ENCODE data around the gene DEGS2.

Gene DEGS2

DNA sequence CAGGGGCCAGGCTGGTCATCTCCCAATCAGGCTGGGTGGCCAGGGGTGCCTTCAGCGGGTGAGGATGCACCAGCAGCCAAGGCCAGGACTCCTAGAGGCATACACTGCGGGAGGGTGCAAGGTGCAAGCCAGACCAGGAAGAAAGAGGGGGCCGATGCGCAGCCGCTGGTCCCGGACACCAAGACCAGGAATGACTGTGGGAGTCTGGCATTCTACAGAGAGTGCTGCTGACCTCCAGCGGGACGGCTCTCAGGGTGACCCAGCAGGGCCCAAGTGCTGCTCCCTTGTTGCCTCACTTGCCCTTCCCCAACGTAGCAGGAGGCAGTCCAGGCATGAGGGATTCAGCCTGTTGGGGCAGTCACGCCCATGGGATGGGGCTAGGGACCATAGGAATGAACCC is 35.8 kb downstream of the DEGS2 start:
- no peaks in the 10 kb centered on the region for H3K9me2 ChIP-seq (replicated peaks; ENCODE audit: low read depth, low read length)
- H3K4me3 ChIP-seq (ENCODE audit: low read length, poor library complexity, severe bottlenecking) = no peak overlapping the region
- no peaks in the 10 kb centered on the region for H3K27me3 ChIP-seq (ENCODE audit: insufficient read depth, low read length, poor library complexity, severe bottlenecking)
- H3K4me1 ChIP-seq (ENCODE audit: insufficient read depth, low read length, poor library complexity, severe bottlenecking) = no peaks in the 10 kb centered on the region
- no peak overlapping the region for H3K4me2 ChIP-seq (ENCODE audit: low read depth, low read length, poor library complexity, severe bottlenecking)
- no peaks in the 10 kb centered on the region for H3F3A ChIP-seq (ENCODE audit: low read depth)
- H3K9me3 ChIP-seq (ENCODE audit: insufficient read depth, low read depth, low read length) = no peaks in the 10 kb centered on the region
- no peak overlapping the region for H3K9ac ChIP-seq (ENCODE audit: low read depth, low read length, poor library complexity, severe bottlenecking)
- no peak overlapping the region for H2AFZ ChIP-seq (ENCODE audit: low read length)
- H3K79me2 ChIP-seq (ENCODE audit: insufficient read depth, low read length) = no peaks in the 10 kb centered on the region
- H3K36me3 ChIP-seq (ENCODE audit: insufficient read depth, low read length) = peaks cover 93% of the 10 kb centered on the region; the same call in 1 of the 2 replicates
- no peaks in the 10 kb centered on the region for H4K20me1 ChIP-seq (ENCODE audit: insufficient read depth, low read length, poor library complexity, severe bottlenecking)
- TF ChIP-seq CTCF (conservative IDR thresholded peaks at IDR 0.05; ENCODE audit: low read length) (no peak), EZH2phosphoT487 (IDR thresholded peaks at IDR 0.05; ENCODE audit: borderline replicate concordance) (no peak)

DNA sequence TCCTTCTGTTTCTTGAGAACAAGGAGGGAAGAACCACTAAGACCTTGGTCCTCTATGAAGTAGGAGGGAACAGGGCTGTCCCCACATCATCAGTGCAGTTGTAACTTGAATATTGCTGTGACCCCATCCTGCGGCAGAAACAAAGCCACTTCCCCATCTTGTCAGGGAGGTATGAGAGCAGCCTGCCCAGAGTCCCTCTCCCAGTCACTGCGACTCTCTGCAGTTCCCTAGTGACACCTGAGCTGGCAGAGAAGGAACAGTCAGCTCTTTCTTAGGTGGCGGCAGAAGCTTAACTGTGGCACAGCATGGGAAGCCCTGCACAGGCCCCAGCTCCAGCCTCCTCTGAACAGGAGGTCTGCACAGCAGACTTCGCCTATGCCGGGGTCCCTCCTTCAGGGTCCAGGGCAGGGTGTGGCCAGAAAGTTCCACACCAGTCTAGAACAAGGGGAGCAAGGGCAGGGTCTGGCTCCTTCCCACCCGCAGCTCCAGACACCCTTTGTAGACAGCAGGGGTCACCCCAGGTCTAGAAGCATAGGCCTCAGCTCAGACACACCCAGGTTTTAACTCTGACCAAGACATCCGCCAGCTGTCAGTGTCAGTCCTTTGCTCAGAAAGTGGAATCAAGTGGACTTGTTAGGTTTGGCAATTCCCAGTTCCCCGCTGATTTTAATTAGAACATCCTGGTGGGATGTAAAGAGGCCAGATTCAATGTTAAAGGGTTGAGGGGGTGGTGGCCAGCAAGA is 36.8 kb downstream of the DEGS2 start:
- no peaks in the 10 kb centered on the region for H3K9me2 ChIP-seq (replicated peaks; ENCODE audit: low read depth, low read length)

GRCh38 chr14:100121643-100122480 is 37.6 kb downstream of the DEGS2 start:
- Histone ChIP-seq H4K20me1 (ENCODE audit: insufficient read depth, low read length, poor library complexity, severe bottlenecking) (no peaks in the 10 kb centered on the region), H2AFZ (ENCODE audit: low read length) (no peak overlapping the region), H3K4me1 (ENCODE audit: insufficient read depth, low read length, poor library complexity, severe bottlenecking) (no peaks in the 10 kb centered on the region), H3K4me3 (ENCODE audit: low read length, poor library complexity, severe bottlenecking) (no peak overlapping the region), H3K4me2 (ENCODE audit: low read depth, low read length, poor library complexity, severe bottlenecking) (no peak overlapping the region), H3K9me2 (replicated peaks; ENCODE audit: low read depth, low read length) (no peaks in the 10 kb centered on the region), H3K27me3 (ENCODE audit: insufficient read depth, low read length, poor library complexity, severe bottlenecking) (no peaks in the 10 kb centered on the region), H3K9me3 (ENCODE audit: insufficient read depth, low read depth, low read length) (no peaks in the 10 kb centered on the region), H3F3A (ENCODE audit: low read depth) (no peaks in the 10 kb centered on the region), H3K79me2 (ENCODE audit: insufficient read depth, low read length) (no peaks in the 10 kb centered on the region), H3K36me3 (ENCODE audit: insufficient read depth, low read length) (peaks cover 98% of the 10 kb centered on the region; the same call in 1 of the 2 replicates), H3K9ac (ENCODE audit: low read depth, low read length, poor library complexity, severe bottlenecking) (no peak overlapping the region)
- no peak for TF ChIP-seq CTCF (conservative IDR thresholded peaks at IDR 0.05; ENCODE audit: low read length)
- no peak for TF ChIP-seq EZH2phosphoT487 (IDR thresholded peaks at IDR 0.05; ENCODE audit: borderline replicate concordance)

More for the DNA sequence above, 36.8 kb downstream of the DEGS2 start:
- H2AFZ ChIP-seq (ENCODE audit: low read length) = no peak overlapping the region
- no peaks in the 10 kb centered on the region for H3K4me1 ChIP-seq (ENCODE audit: insufficient read depth, low read length, poor library complexity, severe bottlenecking)
- no peaks in the 10 kb centered on the region for H4K20me1 ChIP-seq (ENCODE audit: insufficient read depth, low read length, poor library complexity, severe bottlenecking)
- H3F3A ChIP-seq (ENCODE audit: low read depth) = no peaks in the 10 kb centered on the region
- peaks cover 98% of the 10 kb centered on the region; the same call in 1 of the 2 replicates for H3K36me3 ChIP-seq (ENCODE audit: insufficient read depth, low read length)
- H3K27me3 ChIP-seq (ENCODE audit: insufficient read depth, low read length, poor library complexity, severe bottlenecking) = no peaks in the 10 kb centered on the region
- no peak overlapping the region for H3K9ac ChIP-seq (ENCODE audit: low read depth, low read length, poor library complexity, severe bottlenecking)
- H3K4me2 ChIP-seq (ENCODE audit: low read depth, low read length, poor library complexity, severe bottlenecking) = no peak overlapping the region
- no peak overlapping the region for H3K4me3 ChIP-seq (ENCODE audit: low read length, poor library complexity, severe bottlenecking)
- TF ChIP-seq EZH2phosphoT487 (IDR thresholded peaks at IDR 0.05; ENCODE audit: borderline replicate concordance) (no peak), CTCF (conservative IDR thresholded peaks at IDR 0.05; ENCODE audit: low read length) (no peak)
- no peaks in the 10 kb centered on the region for H3K79me2 ChIP-seq (ENCODE audit: insufficient read depth, low read length)
- H3K9me3 ChIP-seq (ENCODE audit: insufficient read depth, low read depth, low read length) = no peaks in the 10 kb centered on the region
